ENCODE data around the gene SPAAR.
"Not testable (repeated sequence)": the region's sequence is repeated elsewhere in the genome, so short reads cannot be mapped to it uniquely, and the experiment has no call there.

Gene SPAAR

DNA sequence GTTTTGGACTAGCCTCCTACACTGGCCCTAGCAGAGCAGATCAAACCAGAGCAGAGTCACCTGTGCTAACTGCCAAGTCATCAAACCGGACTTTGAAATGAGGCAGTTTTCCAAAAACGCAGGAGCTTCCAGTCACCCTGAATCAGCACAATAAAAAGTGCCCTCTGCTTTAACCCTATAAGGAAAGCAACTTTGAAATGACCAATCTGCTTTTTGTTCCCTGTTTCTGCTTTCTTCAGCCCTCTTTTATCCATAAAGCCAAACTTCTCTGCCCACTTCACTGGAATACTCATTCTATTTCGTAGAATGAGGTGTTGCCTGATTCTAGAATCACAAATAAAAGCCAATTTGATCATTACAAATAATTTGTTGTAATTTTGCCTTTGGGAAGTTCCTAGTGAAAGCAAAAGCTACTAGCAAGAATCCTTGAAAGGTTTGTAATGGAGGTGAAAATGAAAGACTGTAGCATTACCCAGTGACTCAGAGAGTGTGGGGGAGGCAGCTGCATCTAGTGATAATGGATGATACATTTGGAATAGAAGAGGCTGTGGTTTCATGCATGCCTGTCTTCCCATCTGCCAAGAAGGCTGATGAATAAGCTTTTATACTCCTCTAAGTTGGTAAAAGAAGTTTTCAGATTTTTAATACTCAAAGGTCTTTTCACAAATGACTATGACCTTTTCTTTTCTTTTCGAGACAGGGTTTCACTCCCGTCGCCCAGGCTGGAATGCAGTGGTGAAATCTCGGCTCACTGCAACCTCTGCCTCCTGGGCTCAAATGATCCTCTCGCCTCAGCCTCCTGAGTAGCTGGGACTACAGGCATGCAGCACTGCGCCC is 14.9 kb downstream of the SPAAR start:
- no peak for DNase-seq

GRCh38 chr9:35928591-35929452 is 19.5 kb downstream of the SPAAR start:
- no peak for DNase-seq

- no peak for DNase-seq
Measured at GRCh38 chr9:35929453-35929718, 20.1 kb downstream of the SPAAR start.

DNA sequence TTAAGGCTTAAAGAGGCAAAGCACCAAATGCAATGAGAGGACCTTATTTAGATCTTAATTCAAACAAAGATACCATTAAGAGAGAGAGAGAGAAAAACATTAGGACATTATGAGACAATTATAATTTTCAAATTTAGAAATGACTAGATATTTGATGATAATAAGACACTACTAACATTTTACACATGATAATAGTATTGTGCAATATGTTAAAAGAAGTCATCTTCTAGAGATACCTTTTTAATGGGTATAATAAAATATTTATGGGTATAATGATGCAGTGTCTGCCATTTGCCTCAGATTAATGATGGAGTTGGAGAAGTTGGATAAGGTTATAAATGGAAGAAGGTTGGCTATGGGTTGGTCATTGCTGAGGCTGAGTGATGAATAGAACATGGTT is 21.2 kb downstream of the SPAAR start:
- no peak for DNase-seq

GRCh38 chr9:35930989-35931388 is 21.7 kb downstream of the SPAAR start:
- no peak for DNase-seq

- peak in 1 of 2 donors; percentile 43 for DNase-seq
Measured at GRCh38 chr9:35932735-35933134, 23.4 kb downstream of the SPAAR start.

DNA sequence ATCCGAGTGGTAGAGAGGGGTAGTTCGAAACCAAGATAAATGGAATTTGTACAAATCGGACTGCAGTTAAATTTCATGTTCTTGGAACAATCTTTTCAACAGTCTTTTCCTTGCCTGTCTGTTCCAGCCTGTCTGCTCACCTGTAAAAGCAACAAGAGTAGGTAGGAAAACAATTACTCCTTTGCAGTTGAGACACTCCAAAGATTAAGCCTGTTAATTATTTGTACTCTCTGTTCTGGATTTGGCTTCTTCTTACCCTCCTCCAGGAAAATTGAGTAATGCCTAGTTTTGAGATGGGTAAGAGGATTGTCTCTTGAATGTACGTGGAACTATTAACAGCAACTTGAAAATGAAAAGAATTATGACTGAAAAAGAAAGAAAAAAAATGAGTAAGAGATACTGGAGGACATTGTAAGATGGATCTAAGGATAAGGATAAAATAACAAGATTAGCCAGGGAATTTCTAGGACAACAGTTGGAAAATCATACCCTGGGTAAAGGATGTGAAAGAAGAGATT is 24.3 kb downstream of the SPAAR start:
- DNase-seq, result no peak

DNA sequence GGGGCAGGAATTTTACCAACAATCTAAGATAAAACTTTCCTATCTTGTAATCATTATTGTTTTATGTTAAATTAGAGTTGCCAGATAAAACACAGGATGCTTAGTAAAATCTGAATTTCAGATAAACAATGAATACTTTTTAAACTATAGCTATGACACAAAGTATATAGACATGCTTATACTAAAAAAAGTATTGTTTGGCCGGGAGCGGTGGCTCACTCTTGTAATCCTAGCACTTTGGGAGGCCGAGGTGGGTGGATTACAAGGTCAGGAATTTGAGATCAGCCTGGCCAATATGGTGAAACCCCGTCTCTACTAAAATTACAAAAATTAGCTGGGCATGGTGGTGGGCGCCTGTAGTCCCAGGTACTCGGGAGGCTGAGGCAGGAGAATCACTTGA is 24.8 kb downstream of the SPAAR start:
- not testable (repeated sequence) for DNase-seq

DNA sequence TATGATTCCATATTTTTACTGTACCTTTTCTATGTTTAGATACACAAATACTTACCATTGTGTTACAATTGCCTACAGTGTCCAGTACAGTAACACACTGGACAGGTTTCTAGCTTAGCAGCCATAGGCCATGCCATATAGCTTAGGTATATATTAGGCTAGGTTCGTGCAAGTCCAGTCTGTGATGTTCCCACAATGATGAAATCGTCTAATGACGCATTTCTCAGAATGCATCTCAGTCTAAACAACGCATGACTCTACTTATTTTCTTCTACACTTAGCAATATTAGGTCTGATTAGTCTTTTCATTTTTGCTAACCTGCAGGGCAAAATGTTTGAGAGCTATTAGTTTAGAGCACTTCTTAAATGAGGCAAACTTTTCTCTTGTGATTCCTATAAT is 26.0 kb downstream of the SPAAR start:
- DNase-seq, result no peak

- DNase-seq, result no peak
Measured at GRCh38 chr9:35935755-35936509, 26.6 kb downstream of the SPAAR start.

- no peak for DNase-seq
Measured at GRCh38 chr9:35937227-35937626, 27.9 kb downstream of the SPAAR start.

GRCh38 chr9:35938474-35939356 is 29.4 kb downstream of the SPAAR start:
- DNase-seq, result no peak

DNA sequence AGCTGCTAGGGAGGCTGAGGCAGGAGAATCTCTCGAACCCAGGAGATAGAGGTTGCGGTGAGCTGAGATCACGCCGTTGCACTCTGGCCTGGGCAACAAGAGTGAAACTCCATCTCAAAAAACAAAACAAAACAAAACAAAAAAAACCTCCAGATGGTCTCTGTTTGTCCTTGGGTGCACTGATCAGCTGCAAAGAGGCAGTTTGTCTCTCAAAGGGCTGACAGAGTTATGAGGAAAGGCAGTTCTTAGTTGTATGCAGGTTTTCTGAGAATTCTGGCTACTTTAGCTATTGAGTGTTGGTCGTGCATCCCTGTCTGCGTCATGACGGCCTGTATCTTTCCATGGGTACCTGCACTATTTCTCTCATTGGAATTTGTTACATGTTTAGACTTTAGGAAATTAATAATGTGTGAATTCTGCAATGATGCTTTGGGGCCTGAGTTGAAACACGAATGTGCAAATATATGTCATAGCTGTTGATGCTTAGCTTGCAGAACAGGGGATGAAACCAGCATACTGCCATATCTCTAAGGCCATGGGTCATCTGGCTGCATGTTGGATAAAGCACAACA is 30.5 kb downstream of the SPAAR start:
- DNase-seq, result no peak

GRCh38 chr9:35940458-35941407 is 31.4 kb downstream of the SPAAR start:
- peak; percentile 4 to 62 for DNase-seq

GRCh38 chr9:35942286-35942685 is 33.0 kb downstream of the SPAAR start:
- no peak for DNase-seq

- DNase-seq, result no peak
Measured at GRCh38 chr9:35944173-35944572, 34.9 kb downstream of the SPAAR start.

DNA sequence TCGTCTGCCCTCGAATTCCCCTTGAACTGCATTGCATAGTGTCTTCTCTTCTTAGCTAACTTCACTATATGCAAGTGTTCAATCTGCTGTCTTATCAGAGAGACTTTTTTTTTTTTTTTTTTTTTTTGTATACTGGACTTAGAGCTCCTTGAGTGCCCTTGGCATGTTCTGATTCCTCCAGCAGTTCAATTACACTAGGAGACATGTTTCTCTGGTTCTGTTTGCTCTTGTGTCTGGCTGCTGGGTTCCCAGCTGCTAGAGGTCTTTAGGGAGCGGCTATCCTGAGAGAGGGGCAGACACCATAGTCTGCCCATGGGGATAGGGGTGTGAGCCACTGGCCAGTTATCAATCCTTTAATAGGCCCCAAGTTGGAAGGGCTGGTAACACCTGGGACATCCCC is 35.6 kb downstream of the SPAAR start:
- DNase-seq, result no peak

GRCh38 chr9:35945341-35946018 is 36.2 kb downstream of the SPAAR start:
- peak; percentile 46 to 68 for DNase-seq

DNA sequence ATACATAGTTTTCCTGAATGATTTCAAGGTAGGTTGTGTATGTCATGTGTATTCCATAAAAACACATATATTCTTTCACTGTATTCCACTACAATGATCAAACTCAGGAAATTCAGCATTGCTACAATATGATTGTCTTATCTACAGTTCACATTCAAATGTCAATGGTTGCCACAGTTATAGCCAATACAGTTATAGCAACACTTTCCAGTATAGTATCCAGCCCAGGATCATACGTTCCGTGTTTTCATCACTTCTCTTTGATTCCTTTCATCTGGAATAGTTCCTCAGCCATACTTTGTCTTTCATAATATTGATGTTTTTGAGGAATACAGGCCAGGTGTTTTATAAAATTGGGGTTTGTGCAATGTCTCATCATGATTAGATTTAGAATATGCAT is 39.2 kb downstream of the SPAAR start:
- no peak for DNase-seq

GRCh38 chr9:35948901-35949318 is 39.6 kb downstream of the SPAAR start:
- no peak for DNase-seq

Data from CD4-positive, alpha-beta T cell treated with Interferon alpha-2 for 1 hour (primary cell).